WI38 (cell line): Measurements from ENCODE around the gene FAM8A1.

Experiments used
- H3K4me3 ChIP-seq: 2 replicates; pipeline ENCODE4 v1.5.1; 2011; ENCODE audit warnings: low read depth, mild to moderate bottlenecking, control low read depth, low read length
- TF ChIP-seq, protein P1 (sequence below): IDR thresholded peaks from 2 replicates; pipeline ENCODE4 v1.5.1; 2012; ENCODE audit warnings: low read depth, mild to moderate bottlenecking, control low read depth, low read length

FAM8A1 gene

DNA sequence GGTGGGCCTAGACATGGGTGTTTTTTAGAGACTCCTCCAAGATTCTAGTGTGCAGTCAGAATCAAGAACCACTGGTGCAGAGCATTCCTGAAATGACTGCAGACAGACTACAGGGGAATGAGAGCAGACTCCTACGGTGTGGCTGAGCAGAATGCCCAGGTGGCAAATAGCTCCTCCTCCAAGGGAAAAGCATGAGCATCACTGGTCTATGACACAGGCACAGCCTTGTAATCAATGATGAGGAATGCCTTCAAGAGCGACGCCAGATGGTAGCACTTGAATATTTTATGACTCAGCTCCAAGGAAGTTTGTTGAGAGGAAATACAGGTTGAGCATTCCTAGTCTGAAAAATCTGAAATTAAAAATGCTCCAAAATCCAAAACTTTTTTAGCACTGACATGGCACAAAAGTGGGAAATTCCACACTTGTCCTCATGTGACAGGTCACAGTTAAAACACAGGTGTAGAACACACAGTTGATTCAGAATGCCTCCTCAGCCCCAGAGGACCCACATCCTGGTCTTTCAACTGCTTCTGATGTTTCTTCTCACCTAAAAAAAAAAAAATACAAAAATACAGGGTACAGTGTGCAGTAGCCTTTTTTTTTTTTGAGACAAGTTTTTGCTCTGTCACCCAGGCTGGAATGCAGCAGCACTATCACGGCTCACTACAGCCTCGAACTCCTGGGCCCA is 10.6 kb upstream of the FAM8A1 start:
- H3K4me3 ChIP-seq = no peak overlapping the region
- TF ChIP-seq, protein P1, sequence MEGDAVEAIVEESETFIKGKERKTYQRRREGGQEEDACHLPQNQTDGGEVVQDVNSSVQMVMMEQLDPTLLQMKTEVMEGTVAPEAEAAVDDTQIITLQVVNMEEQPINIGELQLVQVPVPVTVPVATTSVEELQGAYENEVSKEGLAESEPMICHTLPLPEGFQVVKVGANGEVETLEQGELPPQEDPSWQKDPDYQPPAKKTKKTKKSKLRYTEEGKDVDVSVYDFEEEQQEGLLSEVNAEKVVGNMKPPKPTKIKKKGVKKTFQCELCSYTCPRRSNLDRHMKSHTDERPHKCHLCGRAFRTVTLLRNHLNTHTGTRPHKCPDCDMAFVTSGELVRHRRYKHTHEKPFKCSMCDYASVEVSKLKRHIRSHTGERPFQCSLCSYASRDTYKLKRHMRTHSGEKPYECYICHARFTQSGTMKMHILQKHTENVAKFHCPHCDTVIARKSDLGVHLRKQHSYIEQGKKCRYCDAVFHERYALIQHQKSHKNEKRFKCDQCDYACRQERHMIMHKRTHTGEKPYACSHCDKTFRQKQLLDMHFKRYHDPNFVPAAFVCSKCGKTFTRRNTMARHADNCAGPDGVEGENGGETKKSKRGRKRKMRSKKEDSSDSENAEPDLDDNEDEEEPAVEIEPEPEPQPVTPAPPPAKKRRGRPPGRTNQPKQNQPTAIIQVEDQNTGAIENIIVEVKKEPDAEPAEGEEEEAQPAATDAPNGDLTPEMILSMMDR = no peak

DNA sequence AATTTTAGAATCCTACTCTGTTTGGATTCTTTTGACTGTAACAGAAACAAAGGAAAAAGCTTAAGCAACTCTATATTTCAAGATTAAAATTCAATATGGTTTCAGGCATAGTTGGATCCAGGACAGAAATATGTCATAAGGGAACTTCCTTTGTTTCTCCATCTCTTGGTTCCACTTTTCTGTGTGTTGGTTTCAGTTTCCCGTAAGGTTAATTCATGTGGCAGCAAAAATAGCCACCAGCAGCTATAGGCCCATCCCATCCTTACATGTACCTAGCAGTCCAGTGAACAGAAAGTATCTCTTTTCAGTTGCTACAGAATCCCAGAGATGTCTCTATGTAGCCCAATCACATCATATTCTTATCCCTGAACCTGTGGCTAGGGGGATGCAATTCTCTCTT is 8.8 kb upstream of the FAM8A1 start:
- TF ChIP-seq, protein P1 = no peak
- no peak overlapping the region for H3K4me3 ChIP-seq

DNA sequence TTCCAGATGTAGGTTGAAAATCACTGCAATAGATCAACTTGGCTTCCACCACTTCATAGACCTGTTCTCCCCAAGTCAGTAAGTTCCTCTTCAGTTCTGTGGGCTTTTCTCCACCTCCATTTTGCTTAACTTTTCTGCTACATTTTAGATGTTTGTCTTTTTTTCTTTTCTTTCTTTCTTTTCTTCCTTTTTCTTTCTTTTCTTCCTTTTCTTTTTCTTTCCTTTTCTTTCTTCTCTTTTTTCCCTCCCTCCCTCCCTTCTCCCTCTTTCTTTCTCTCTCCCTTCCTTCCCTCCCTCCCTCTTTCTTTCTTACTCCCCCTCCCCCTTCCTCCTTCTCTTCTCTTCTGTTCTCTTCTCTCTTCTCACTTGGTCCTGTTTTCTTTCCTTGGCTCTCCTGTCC is 6.9 kb upstream of the FAM8A1 start:
- TF ChIP-seq, protein P1 = no peak

DNA sequence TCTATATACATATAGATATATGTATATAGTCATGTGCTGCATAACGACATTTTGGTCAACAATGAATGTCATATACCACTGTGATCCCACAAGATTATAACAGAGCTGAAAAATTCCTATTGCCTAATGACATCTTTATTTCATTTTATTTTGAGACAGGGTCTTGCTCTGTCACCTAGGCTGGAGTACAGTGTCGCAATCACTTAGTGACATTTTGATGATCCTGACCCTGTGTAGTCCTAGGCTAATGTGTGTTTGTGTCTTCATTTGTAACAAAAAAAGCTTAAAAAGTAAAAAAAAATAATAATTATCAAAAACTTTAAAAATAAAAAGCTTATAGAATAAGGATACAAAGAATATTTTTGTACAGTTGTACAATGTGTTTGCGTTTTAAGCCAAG is 4.0 kb upstream of the FAM8A1 start:
- TF ChIP-seq, protein P1 = no peak
- no peak overlapping the region for H3K4me3 ChIP-seq

More for the DNA sequence above, 6.9 kb upstream of the FAM8A1 start:
- no peak overlapping the region for H3K4me3 ChIP-seq

DNA sequence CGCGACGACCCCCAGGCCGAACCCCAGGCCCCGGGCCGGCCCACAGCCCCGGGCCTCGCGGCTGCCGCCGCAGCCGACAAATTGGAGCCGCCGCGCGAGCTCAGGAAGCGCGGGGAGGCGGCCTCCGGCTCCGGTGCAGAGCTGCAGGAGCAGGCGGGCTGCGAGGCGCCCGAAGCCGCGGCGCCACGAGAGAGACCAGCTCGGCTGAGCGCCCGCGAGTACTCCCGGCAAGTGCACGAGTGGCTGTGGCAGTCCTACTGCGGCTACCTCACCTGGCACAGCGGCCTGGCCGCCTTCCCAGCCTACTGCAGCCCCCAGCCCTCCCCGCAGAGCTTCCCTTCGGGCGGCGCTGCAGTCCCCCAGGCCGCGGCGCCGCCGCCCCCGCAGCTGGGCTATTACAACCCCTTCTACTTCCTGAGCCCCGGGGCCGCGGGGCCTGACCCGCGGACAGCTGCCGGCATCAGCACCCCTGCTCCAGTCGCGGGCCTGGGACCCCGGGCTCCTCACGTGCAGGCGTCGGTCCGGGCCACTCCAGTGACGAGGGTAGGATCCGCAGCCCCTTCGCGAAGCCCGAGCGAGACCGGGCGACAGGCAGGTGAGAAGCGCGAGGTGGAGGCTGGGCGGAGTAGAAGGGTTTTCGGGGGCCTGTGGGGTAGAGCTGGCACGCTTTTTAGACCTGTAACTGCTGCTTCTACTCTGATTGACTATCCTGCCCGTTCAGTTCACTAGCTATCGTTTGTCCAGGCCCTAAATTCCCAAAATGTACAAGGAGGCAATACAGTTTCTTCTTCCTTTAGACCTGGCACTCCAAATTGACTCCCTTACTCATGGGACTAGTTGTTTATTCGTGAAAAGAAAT is 654 bp downstream of the FAM8A1 start:
- TF ChIP-seq, protein P1 = no peak
- peak overlapping the region; percentile 82 for H3K4me3 ChIP-seq

DNA sequence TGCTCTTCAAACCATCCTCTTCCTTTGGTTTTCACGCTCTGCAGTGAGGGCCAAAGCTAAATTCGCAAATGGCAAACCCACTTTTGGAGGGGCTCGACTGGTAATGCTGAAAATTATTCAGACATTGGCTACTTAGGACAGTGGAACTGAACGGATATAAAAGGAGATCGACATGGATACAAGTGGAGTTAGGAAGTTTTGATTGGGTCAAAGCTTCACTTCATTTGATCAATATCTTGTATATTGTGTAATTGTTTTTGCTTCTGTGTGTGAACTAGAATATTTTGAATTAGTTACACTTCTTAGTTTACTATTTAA is 1.2 kb downstream of the FAM8A1 start:
- H3K4me3 ChIP-seq = peak overlapping the region; percentile 82
- TF ChIP-seq, protein P1 = no peak

DNA sequence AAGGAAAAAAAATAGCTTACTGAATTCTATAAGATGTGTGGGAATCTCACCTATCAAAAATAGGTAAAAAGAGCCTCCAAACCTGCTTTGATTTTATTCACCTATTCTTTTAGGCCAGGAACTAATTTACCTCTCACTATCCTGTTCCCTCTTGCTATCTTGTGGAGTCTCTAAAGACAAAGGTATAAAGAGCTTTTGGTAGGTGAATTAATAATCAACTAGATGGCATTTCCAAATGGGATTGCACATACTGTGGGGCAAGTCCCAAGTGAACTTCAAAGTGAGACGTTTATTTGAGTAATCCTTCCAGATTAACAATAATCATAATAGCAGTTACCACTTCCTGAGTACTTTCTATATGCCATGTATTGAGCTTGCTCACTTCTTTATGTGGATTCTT is 2.8 kb downstream of the FAM8A1 start:
- H3K4me3 ChIP-seq = no peak overlapping the region
- TF ChIP-seq, protein P1 = no peak
